HCT116 (cell line): ENCODE data around the gene C2orf72. TPM values are rescaled to one million over a fixed set of nuclear protein-coding genes. Genes with fewer than 3 reads are reported as not detected.

ENCODE experiments used
- ATAC-seq: fragments of 200-7000 bp; cut with Tn5 transposase; 2 replicates; pipeline ENCODE4 v1.9.1; 2020; ENCODE audit warnings: mild to moderate bottlenecking, moderate library complexity
- BruUV-seq: library from RNA; stranded (reverse); fragments of 400-500 nt; replicated peaks from 2 replicates; lab custom pipeline; 2021; lab: Mats Ljungman, UMichigan
- CTCF ChIA-PET: fragments of 300-600 bp; sonication (Branson Sonifier 250); formaldehyde crosslinking; loops from one replicate; lab custom pipeline; 2021; ENCODE audit warnings: antibody characterized with exemption; lab: Charles Lee
- POLR2A ChIA-PET: fragments of 300-600, 350-600 bp; sonication (Branson Sonifier 250); formaldehyde crosslinking; loops from one replicate; lab custom pipeline; 2021; ENCODE audit warnings: antibody characterized with exemption; lab: Charles Lee
- RAD21 ChIA-PET, 2 experiments: fragments of 300-600 bp; sonication (Branson Sonifier 250); formaldehyde crosslinking; loops; one replicate each; lab custom pipeline; 2023; ENCODE audit warnings: low total read pairs in 2 of 2; ENCODE audit not compliant: uncharacterized antibody in 2 of 2, unreplicated experiment in 2 of 2, low non-redundant PET in 1 of 2; lab: Charles Lee
- DNase-seq: peaks from one replicate; pipeline ENCODE4 v3.0.0-alpha.2; 2010; ENCODE audit warnings: low read depth, low spot score
- H2AFZ ChIP-seq: fragments of 200-600 bp; shearing (Covaris generic), sonication (generic); 2 replicates; pipeline ENCODE4 v1.6.1; 2017; ENCODE audit warnings: low read depth, mixed run types, mixed read lengths, antibody characterized with exemption, low read length; ENCODE audit not compliant: poor library complexity, severe bottlenecking
- H3K27ac ChIP-seq: 2 replicates; pipeline ENCODE4 v1.5.1; 2012; ENCODE audit warnings: low read depth, low read length
- H3K27me3 ChIP-seq: fragments of 200-600 bp; sonication (generic); 2 replicates; pipeline ENCODE4 v1.6.1; 2016; ENCODE audit warnings: mixed run types, low read length, mixed read lengths; ENCODE audit not compliant: insufficient read depth
- H3K36me3 ChIP-seq, 2 experiments: fragments of 200-500 bp in 1 of 2; fragments of 200-600 bp in 1 of 2; sonication (Bioruptor generic) in 1 of 2; sonication (generic) in 1 of 2; 2 replicates each; pipeline versions ENCODE4 v1.5.1 to v1.6.1; 2014 to 2016; ENCODE audit warnings: low read length in 2 of 2, inconsistent platforms in 1 of 2, mixed read lengths in 1 of 2, mixed run types in 1 of 2; ENCODE audit not compliant: insufficient read depth in 2 of 2, control insufficient read depth in 1 of 2
- H3K4me1 ChIP-seq, 2 experiments: fragments of 200-600 bp in 1 of 2; sonication (generic) in 1 of 2; 2 replicates each; pipeline versions ENCODE4 v1.5.1 to v1.6.1; 2012 to 2017; ENCODE audit warnings: low read length in 2 of 2, inconsistent platforms in 1 of 2, mild to moderate bottlenecking in 1 of 2, mixed read lengths in 1 of 2, mixed run types in 1 of 2, moderate library complexity in 1 of 2; ENCODE audit not compliant: insufficient read depth in 2 of 2, control insufficient read depth in 1 of 2
- H3K4me2 ChIP-seq: fragments of 200-600 bp; sonication (generic); 2 replicates; pipeline ENCODE4 v1.6.1; 2017; ENCODE audit warnings: mixed run types, low read length, mixed read lengths
- H3K4me3 ChIP-seq, 2 experiments: fragments of 200-600 bp in 1 of 2; sonication (generic) in 1 of 2; replicated peaks in 1 of 2; 2 replicates each; pipeline ENCODE4 v1.5.1; 2011 to 2016; ENCODE audit warnings: low read length in 2 of 2, control low read depth in 1 of 2, low read depth in 1 of 2, mild to moderate bottlenecking in 1 of 2, mixed read lengths in 1 of 2, mixed run types in 1 of 2
- H3K79me2 ChIP-seq: fragments of 200-600 bp; sonication (generic); 2 replicates; pipeline ENCODE4 v1.6.1; 2017; ENCODE audit warnings: mild to moderate bottlenecking, mixed run types, low read length, moderate library complexity, mixed read lengths; ENCODE audit not compliant: insufficient read depth
- H3K9ac ChIP-seq: fragments of 200-600 bp; sonication (generic); 2 replicates; pipeline ENCODE4 v1.6.1; 2016; ENCODE audit warnings: low read length, mixed read lengths
- H3K9me2 ChIP-seq: fragments of 200-600 bp; sonication (generic), shearing (Covaris generic); 2 replicates; pipeline ENCODE4 v1.6.1; 2017; ENCODE audit warnings: mixed run types, mild to moderate bottlenecking, moderate library complexity; ENCODE audit not compliant: insufficient read depth
- H3K9me3 ChIP-seq, 2 experiments: fragments of 200-500 bp in 1 of 2; fragments of 200-600 bp in 1 of 2; sonication (Bioruptor generic) in 1 of 2; sonication (generic) in 1 of 2; 2 replicates each; pipeline ENCODE4 v1.6.1; 2014 to 2017; ENCODE audit warnings: low read length in 2 of 2, mixed read lengths in 2 of 2, inconsistent platforms in 1 of 2, low read depth in 1 of 2, mild to moderate bottlenecking in 1 of 2, mixed run types in 1 of 2, moderate library complexity in 1 of 2; ENCODE audit not compliant: control insufficient read depth in 1 of 2, insufficient read depth in 1 of 2
- H4K20me1 ChIP-seq: fragments of 200-600 bp; sonication (generic), shearing (Covaris generic); 2 replicates; pipeline ENCODE4 v1.6.1; 2017; ENCODE audit warnings: mixed run types, mild to moderate bottlenecking, moderate library complexity; ENCODE audit not compliant: insufficient read depth
- ATF3 ChIP-seq: IDR thresholded peaks from 2 replicates; pipeline ENCODE4 v1.6.1; 2012
- CBX3 ChIP-seq: IDR thresholded peaks from 2 replicates; pipeline ENCODE4 v1.6.1; 2012; ENCODE audit warnings: low read depth
- CTCF ChIP-seq, 3 experiments: fragments of 200-600 bp in 1 of 3; sonication (generic) in 1 of 3; IDR thresholded peaks in 2 of 3; conservative IDR thresholded peaks in 1 of 3; 2 replicates each; pipeline ENCODE4 v1.5.1; 2012 to 2017; ENCODE audit warnings: low read depth in 2 of 3, low read length in 2 of 3, antibody characterized with exemption in 1 of 3, borderline replicate concordance in 1 of 3, control low read depth in 1 of 3, mild to moderate bottlenecking in 1 of 3, mixed read lengths in 1 of 3, mixed run types in 1 of 3, moderate library complexity in 1 of 3; ENCODE audit not compliant: insufficient read depth in 1 of 3
- ELF1 ChIP-seq: IDR thresholded peaks from 2 replicates; pipeline ENCODE4 v1.6.1; 2012; ENCODE audit warnings: low read depth, borderline replicate concordance
- JUND ChIP-seq: IDR thresholded peaks from 2 replicates; pipeline ENCODE4 v1.6.1; 2012
- SIN3A ChIP-seq: IDR thresholded peaks from 2 replicates; pipeline ENCODE4 v1.6.1; 2012; ENCODE audit warnings: low read depth
- SP1 ChIP-seq: IDR thresholded peaks from 2 replicates; pipeline ENCODE4 v1.6.1; 2012; ENCODE audit warnings: low read depth
- SRF ChIP-seq: IDR thresholded peaks from 2 replicates; pipeline ENCODE4 v1.6.1; 2012; ENCODE audit warnings: low read depth
- TCF7L2 ChIP-seq: IDR thresholded peaks from 2 replicates; pipeline ENCODE4 v1.7.0; 2011; ENCODE audit warnings: borderline replicate concordance, inconsistent platforms; ENCODE audit not compliant: insufficient read depth, insufficient read length; ENCODE audit errors: extremely low read depth
- ZBTB33 ChIP-seq: IDR thresholded peaks from 2 replicates; pipeline ENCODE4 v1.6.1; 2011; ENCODE audit warnings: mild to moderate bottlenecking, low read length, moderate library complexity; ENCODE audit not compliant: insufficient replicate concordance; ENCODE audit errors: extremely low read depth
- ZNF274 ChIP-seq: fragments of 200-500 bp; sonication (Bioruptor generic); IDR thresholded peaks from 2 replicates; pipeline ENCODE4 v1.6.1; 2014; ENCODE audit warnings: mild to moderate bottlenecking, low read depth, low read length, inconsistent platforms
- intact Hi-C: fragments of 100-400 bp; cut with micrococcal nuclease; formaldehyde crosslinking; loops from 2 replicates; pipeline ENCODE4 v1.10.0; 2022
- total RNA-seq: library from RNA; stranded (reverse); gene quantifications from one replicate; pipeline ENCODE4 v1.2.1, GENCODE V29; 2021; ENCODE audit not compliant: unreplicated experiment

The C2orf72 gene
- total RNA-seq, 1 experiment from 2014 or later: 3.7 TPM

DNA sequence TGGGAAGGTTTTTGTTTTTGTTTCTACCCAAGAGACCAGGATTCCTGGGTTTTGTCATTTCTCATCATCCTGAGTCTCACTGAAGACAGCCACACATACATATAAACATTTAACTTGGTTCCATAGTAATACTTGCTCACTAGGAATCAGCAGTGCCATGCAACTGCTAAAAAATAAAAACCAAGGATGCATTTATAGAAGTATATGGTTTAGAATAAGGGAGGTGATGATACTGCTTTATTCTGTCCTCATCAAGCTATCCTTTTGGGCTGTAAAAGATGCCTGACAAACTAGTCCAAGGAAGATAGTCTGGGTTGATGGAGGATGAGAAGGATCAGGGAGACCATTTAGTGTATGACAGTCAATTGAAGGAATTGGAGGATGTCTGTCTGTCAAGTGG is 40.7 kb upstream of the C2orf72 start:
- no peaks in the 10 kb centered on the region for H3K4me1 ChIP-seq
- TF ChIP-seq JUND (no peak), CTCF (IDR thresholded peaks at IDR 0.05 in 2 of 3, conservative IDR thresholded peaks at IDR 0.05 in 1 of 3; ENCODE audit: borderline replicate concordance in 1 of 3, insufficient read depth in 1 of 3, low read depth in 2 of 3, low read length in 2 of 3) (no peak), ATF3 (no peak), ZNF274 (no peak), TCF7L2 (no peak), SIN3A (no peak), SRF (no peak), SP1 (no peak), ZBTB33 (no peak), CBX3 (no peak), ELF1 (no peak)
- TF ChIP-seq, all 23 proteins: peak for 0
- Histone ChIP-seq H3K4me2 (no peak overlapping the region), H3K9ac (no peak overlapping the region), H3K36me3 (no peaks in the 10 kb centered on the region), H4K20me1 (no peaks in the 10 kb centered on the region), H3K27ac (no peak overlapping the region), H3K9me3 (no peaks in the 10 kb centered on the region), H3K4me3 (no peak overlapping the region), H3K27me3 (0 out of 2 replicates have a peak, but pooled peaks cover 6% of the 10 kb centered on the region), H3K79me2 (no peaks in the 10 kb centered on the region), H2AFZ (no peak overlapping the region), H3K9me2 (no peaks in the 10 kb centered on the region)
- ATAC-seq (no peak), DNase-seq (no peak)
- ChIA-PET CTCF (no interaction called here), RAD21 (interaction anchor here in 1 of 2 experiments (0.6 kb wide), 1 partner anchor 581 kb away, joined by 4 read pairs; no protein-coding TSS in a partner anchor), POLR2A (no interaction called here)
- intact Hi-C loops: no loop called here
- BruUV-seq: no TSS peak
